CD4-positive, alpha-beta T cell (primary cell): ENCODE data around the gene RBMS1. TPM values are rescaled to one million over a fixed set of nuclear protein-coding genes. Genes with fewer than 3 reads are reported as not detected.

Experiments
- ATAC-seq: fragments of 200-7000 bp; cut with Tn5 transposase; one replicate; pipeline ENCODE4 v1.10.0; 2022; ENCODE audit warnings: mild to moderate bottlenecking; ENCODE audit not compliant: poor library complexity
- CTCF ChIA-PET: fragments of 350-600 bp; sonication (Branson Sonifier 250); formaldehyde crosslinking; loops from one replicate; lab custom pipeline; 2021; ENCODE audit warnings: antibody characterized with exemption, inconsistent platforms; lab: Charles Lee
- POLR2A ChIA-PET: fragments of 350-600 bp; sonication (Branson Sonifier 250); formaldehyde crosslinking; loops from one replicate; lab custom pipeline; 2021; ENCODE audit warnings: antibody characterized with exemption, inconsistent platforms; lab: Charles Lee
- DNase-seq, 14 experiments: peaks; one replicate each; pipeline ENCODE4 v3.0.0-alpha.2; 2013 to 2020; ENCODE audit warnings: mixed read lengths in 2 of 14
- H3K27ac ChIP-seq, 2 donors: one replicate each; pipeline versions ENCODE4 v1.5.1 to v1.7.0; 2013; ENCODE audit warnings: low read length in 2 of 2, low read depth in 1 of 2, mild to moderate bottlenecking in 1 of 2
- H3K27me3 ChIP-seq, 2 experiments: 1 replicate in 1 of 2; 2 replicates in 1 of 2; pipeline versions ENCODE4 v1.6.1 to v1.7.0; 2013; ENCODE audit warnings: low read length in 2 of 2, control low read depth in 1 of 2, mild to moderate bottlenecking in 1 of 2, moderate library complexity in 1 of 2; ENCODE audit not compliant: insufficient read depth in 2 of 2, control insufficient read depth in 1 of 2
- H3K36me3 ChIP-seq: one replicate; pipeline ENCODE4 v1.6.1; 2013; ENCODE audit warnings: low read length, control low read depth; ENCODE audit not compliant: insufficient read depth
- H3K4me1 ChIP-seq: one replicate; pipeline ENCODE4 v1.6.1; 2013; ENCODE audit warnings: low read length, control low read depth; ENCODE audit not compliant: insufficient read depth
- H3K4me3 ChIP-seq: one replicate; pipeline ENCODE4 v1.5.1; 2013; ENCODE audit warnings: mild to moderate bottlenecking, low read length, moderate library complexity
- H3K9me3 ChIP-seq, 2 experiments: 1 replicate in 1 of 2; 2 replicates in 1 of 2; pipeline versions ENCODE4 v1.6.1 to v1.7.0; 2013; ENCODE audit warnings: low read length in 2 of 2, mild to moderate bottlenecking in 2 of 2, control low read depth in 1 of 2, moderate library complexity in 1 of 2; ENCODE audit not compliant: control insufficient read depth in 1 of 2, insufficient read depth in 1 of 2
- H3K27ac Mint-ChIP-seq: one replicate; pipeline ENCODE4 v1.8.0; 2020; ENCODE audit warnings: mixed read lengths
- H3K27me3 Mint-ChIP-seq: one replicate; pipeline ENCODE4 v1.8.0; 2021; ENCODE audit warnings: mixed read lengths
- H3K36me3 Mint-ChIP-seq: one replicate; pipeline ENCODE4 v1.8.0; 2021; ENCODE audit warnings: low read depth, mixed read lengths
- H3K4me1 Mint-ChIP-seq: one replicate; pipeline ENCODE4 v1.8.0; 2021; ENCODE audit warnings: low read depth, mixed read lengths
- H3K4me3 Mint-ChIP-seq: one replicate; pipeline ENCODE4 v1.8.0; 2020; ENCODE audit warnings: mild to moderate bottlenecking, mixed read lengths
- H3K9me3 Mint-ChIP-seq: one replicate; pipeline ENCODE4 v1.8.0; 2020; ENCODE audit warnings: mixed read lengths
- CTCF ChIP-seq: fragments of 200-600 bp; IDR thresholded peaks from one replicate; pipeline ENCODE4 v1.8.0; 2022; ENCODE audit warnings: antibody characterized with exemption, mild to moderate bottlenecking
- intact Hi-C, 2 experiments: fragments of 100-400 bp; cut with DNase I in 1 of 2; cut with micrococcal nuclease in 1 of 2; formaldehyde crosslinking; loops; one replicate each; pipeline versions ENCODE4 v1.15.1 to v1.9.0; 2023 to 2025; cut with DNase I, micrococcal nuclease
- total RNA-seq, 174 experiments: library from RNA in 2 of 174; stranded (reverse) in 2 of 174; gene quantifications; one replicate each; pipeline ENCODE4 v1.2.3 and lab custom pipeline; 2021 to 2026

Gene RBMS1
- total RNA-seq, 2 experiments from 2014 or later, result 88.6 to 90.3 TPM

GRCh38 chr2:160538115-160538514 lies 44.5 kb upstream of the RBMS1 start:
- Mint-ChIP-seq H3K9me3 (no peaks in the 10 kb centered on the region), H3K4me1 (peaks cover 5% of the 10 kb centered on the region), H3K27me3 (no peaks in the 10 kb centered on the region), H3K36me3 (no peaks in the 10 kb centered on the region), H3K4me3 (no peak overlapping the region), H3K27ac (no peak overlapping the region)
- no peak for TF ChIP-seq CTCF
- Histone ChIP-seq H3K4me3 (no peak overlapping the region), H3K27me3 (no peaks in the 10 kb centered on the region), H3K4me1 (no peaks in the 10 kb centered on the region), H3K27ac (no peak overlapping the region), H3K36me3 (no peaks in the 10 kb centered on the region), H3K9me3 (no peaks in the 10 kb centered on the region)
- intact Hi-C loops, result no loop called here
- ChIA-PET POLR2A (no interaction called here), CTCF (no interaction called here)
- ATAC-seq (no peak), DNase-seq (no peak)

GRCh38 chr2:160534996-160535395 lies 41.4 kb upstream of the RBMS1 start:
- Mint-ChIP-seq H3K4me1 (peaks cover 5% of the 10 kb centered on the region), H3K27ac (no peak overlapping the region), H3K4me3 (no peak overlapping the region), H3K27me3 (no peaks in the 10 kb centered on the region), H3K36me3 (no peaks in the 10 kb centered on the region), H3K9me3 (no peaks in the 10 kb centered on the region)
- H3K36me3 ChIP-seq, result no peaks in the 10 kb centered on the region
- H3K27me3 ChIP-seq, result no peaks in the 10 kb centered on the region
- no peak overlapping the region for H3K4me3 ChIP-seq
- POLR2A ChIA-PET, result no interaction called here
- H3K27ac ChIP-seq, result no peak overlapping the region
- H3K4me1 ChIP-seq, result no peaks in the 10 kb centered on the region
- intact Hi-C loops, result no loop called here
- CTCF ChIA-PET, result no interaction called here
- TF ChIP-seq CTCF, result no peak
- no peak for DNase-seq
- no peaks in the 10 kb centered on the region for H3K9me3 ChIP-seq
- ATAC-seq, result no peak

- Mint-ChIP-seq H3K27ac (no peak overlapping the region), H3K36me3 (no peaks in the 10 kb centered on the region), H3K27me3 (no peaks in the 10 kb centered on the region), H3K9me3 (no peaks in the 10 kb centered on the region), H3K4me3 (no peak overlapping the region), H3K4me1 (peaks cover 5% of the 10 kb centered on the region)
- Histone ChIP-seq H3K9me3 (no peaks in the 10 kb centered on the region), H3K36me3 (no peaks in the 10 kb centered on the region), H3K4me3 (no peak overlapping the region), H3K27me3 (no peaks in the 10 kb centered on the region), H3K27ac (no peak overlapping the region), H3K4me1 (no peaks in the 10 kb centered on the region)
- no peak for TF ChIP-seq CTCF
- ChIA-PET CTCF (interaction anchor here (0.7 to 1.2 kb wide), 2 partner anchors 11 to 116 kb away, joined by 3 read pairs; no protein-coding TSS in a partner anchor), POLR2A (no interaction called here)
- ATAC-seq (no peak), DNase-seq (no peak)
- intact Hi-C loops, result no loop called here
Observed at GRCh38 chr2:160534249-160534648, 40.6 kb upstream of the RBMS1 start.
